ENCODE results near the gene RUNX1. TPM values are rescaled to one million over a fixed set of nuclear protein-coding genes. Genes with fewer than 3 reads are reported as not detected.

Gene RUNX1
- total and polyA plus RNA-seq, 2 donors (not counting 3 experiments of a cell fraction or from before 2014, with no cell fraction given), result 4.6 to 17.9 TPM

- DNase-seq (ENCODE audit: low read depth, low spot score) (no peak), FAIRE-seq (no peak)
- Histone ChIP-seq H3K27ac (ENCODE audit: insufficient read depth, low read depth, low read length) (no peak overlapping the region), H3K9ac (replicated peaks; ENCODE audit: extremely low read depth, insufficient read depth, low read length) (no peak overlapping the region), H3K79me2 (ENCODE audit: control insufficient read depth, insufficient read depth, low read length) (no peaks in the 10 kb centered on the region), H3K36me3 (ENCODE audit: control insufficient read depth in 2 of 2, extremely low read depth in 1 of 2, insufficient read depth in 2 of 2, low read length in 2 of 2) (no peaks in the 10 kb centered on the region), H3K27me3 (ENCODE audit: control insufficient read depth in 2 of 2, insufficient read depth in 2 of 2, low read length in 2 of 2) (peaks cover 21 to 43% of the 10 kb centered on the region in 2 experiments), H2AFZ (ENCODE audit: low read depth, low read length) (no peak overlapping the region), H3K4me1 (ENCODE audit: control insufficient read depth, extremely low read depth, insufficient read depth, low read length) (no peaks in the 10 kb centered on the region), H3K4me3 (replicated peaks in 1 of 3; ENCODE audit: insufficient read depth in 1 of 3, low read depth in 1 of 3, low read length in 3 of 3) (no peak overlapping the region), H3K4me2 (ENCODE audit: insufficient read depth, low read length) (no peak overlapping the region), H3K9me1 (replicated peaks; ENCODE audit: control insufficient read depth, extremely low read depth, insufficient read depth, low read length) (no peaks in the 10 kb centered on the region), H4K20me1 (replicated peaks; ENCODE audit: control insufficient read depth, extremely low read depth, insufficient read depth, low read length) (no peaks in the 10 kb centered on the region), H3K9me3 (replicated peaks; ENCODE audit: control insufficient read depth, insufficient read depth, low read length) (no peaks in the 10 kb centered on the region)
- TF ChIP-seq MAX (IDR thresholded peaks at IDR 0.05; ENCODE audit: insufficient read depth, insufficient read length) (no peak), CTCF (IDR thresholded peaks at IDR 0.05; ENCODE audit: extremely low read depth in 1 of 2, insufficient read depth in 1 of 2, low read depth in 1 of 2, low read length in 2 of 2) (no peak), JUN (IDR thresholded peaks at IDR 0.05; ENCODE audit: borderline replicate concordance, insufficient read depth, insufficient read length, low read depth) (no peak), EZH2 (IDR thresholded peaks at IDR 0.05; ENCODE audit: borderline replicate concordance, low read depth, low read length, severe bottlenecking) (no peak), MYC (IDR thresholded peaks at IDR 0.05; ENCODE audit: low read depth, low read length) (no peak)
- intact Hi-C loops (cut with micrococcal nuclease) (no loop called here), dilution Hi-C loops (cut with MboI; ENCODE audit: extremely low pct_ligation_motif_present, low sequenced_read_pairs) (no loop called here)
- ChIA-PET POLR2A (no interaction called here), CTCF (interaction anchor here (0.8 kb wide), 1 partner anchor 11 kb away, joined by 3 read pairs; no protein-coding TSS in a partner anchor)
- no TSS peak for BruUV-seq (replicated peaks)
Measured at GRCh38 chr21:35015435-35016024, 33.6 kb downstream of the RUNX1 start.

Data from endothelial cell of umbilical vein (primary cell).